ENCODE measurements around the gene PRKAG2.

GRCh38 chr7:151835636-151836035 lies 41.3 kb downstream of the PRKAG2 start:
- no peak for TF ChIP-seq CTCF (IDR thresholded peaks at IDR 0.05 in 8 of 11, conservative IDR thresholded peaks at IDR 0.05 in 3 of 11)
- no peak for TF ChIP-seq POLR2AphosphoS5 (IDR thresholded peaks at IDR 0.05)
- no peak for TF ChIP-seq POLR2A (IDR thresholded peaks at IDR 0.05)
